HG03196 (cell line): ENCODE results near the gene OR4C15.

ENCODE experiments used
- ATAC-seq: cut with Tn5 transposase; IDR thresholded peaks from one replicate; pipeline ENCODE4 v1.9.1; 2021; ENCODE audit not compliant: unreplicated experiment

Gene OR4C15

DNA sequence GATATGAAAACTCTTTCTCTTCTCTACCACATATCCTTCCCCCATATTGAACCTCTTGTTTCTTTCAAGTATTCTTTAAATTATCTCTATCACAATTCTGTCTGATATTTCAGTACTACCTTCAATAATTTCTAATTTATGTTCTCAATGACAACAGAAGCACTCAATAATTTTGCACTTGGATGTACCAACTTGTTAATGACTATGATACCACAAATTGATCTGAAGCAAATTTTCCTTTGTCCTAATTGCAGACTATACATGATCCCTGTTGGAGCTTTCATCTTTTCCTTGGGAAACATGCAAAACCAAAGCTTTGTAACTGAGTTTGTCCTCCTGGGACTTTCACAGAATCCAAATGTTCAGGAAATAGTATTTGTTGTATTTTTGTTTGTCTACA lies at the start of gene OR4C15:
Gene OR4C15, plus strand, starts transcription at position 301 of the 400 bp plus-strand sequence. Its CDS starts 0 bp downstream, at position 301.
- no peak for ATAC-seq

DNA sequence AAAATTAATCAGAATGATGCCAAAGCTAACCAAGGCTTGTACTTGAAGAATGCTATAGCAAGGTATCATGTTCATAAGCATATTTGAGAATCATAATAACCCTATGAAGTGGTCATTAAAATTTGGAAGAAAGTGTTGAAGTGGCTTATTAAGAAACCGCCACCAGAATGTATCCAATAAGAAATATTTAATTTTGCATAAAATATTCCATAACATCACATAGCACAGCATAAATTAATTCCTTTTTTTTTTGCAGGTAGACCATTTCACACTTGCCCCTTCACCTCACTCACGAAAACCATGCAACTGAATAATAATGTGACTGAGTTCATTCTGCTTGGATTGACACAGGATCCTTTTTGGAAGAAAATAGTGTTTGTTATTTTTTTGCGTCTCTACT lies 17.6 kb downstream of the OR4C15 start, which contains the start of gene OR4C16:
Gene OR4C16, plus strand, starts transcription at position 301 of the 400 bp plus-strand sequence. Its CDS starts 0 bp downstream, at position 301.
- ATAC-seq: no peak

DNA sequence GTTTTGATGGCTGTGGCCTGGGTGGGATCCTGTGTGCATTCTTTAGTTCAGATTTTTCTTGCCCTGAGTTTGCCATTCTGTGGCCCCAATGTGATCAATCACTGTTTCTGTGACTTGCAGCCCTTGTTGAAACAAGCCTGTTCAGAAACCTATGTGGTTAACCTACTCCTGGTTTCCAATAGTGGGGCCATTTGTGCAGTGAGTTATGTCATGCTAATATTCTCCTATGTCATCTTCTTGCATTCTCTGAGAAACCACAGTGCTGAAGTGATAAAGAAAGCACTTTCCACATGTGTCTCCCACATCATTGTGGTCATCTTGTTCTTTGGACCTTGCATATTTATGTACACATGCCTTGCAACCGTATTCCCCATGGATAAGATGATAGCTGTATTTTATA lies 18.3 kb downstream of the OR4C15 start:
- ATAC-seq: peak; percentile 78
